ENCODE data around the gene PTPRG.

Gene PTPRG

DNA sequence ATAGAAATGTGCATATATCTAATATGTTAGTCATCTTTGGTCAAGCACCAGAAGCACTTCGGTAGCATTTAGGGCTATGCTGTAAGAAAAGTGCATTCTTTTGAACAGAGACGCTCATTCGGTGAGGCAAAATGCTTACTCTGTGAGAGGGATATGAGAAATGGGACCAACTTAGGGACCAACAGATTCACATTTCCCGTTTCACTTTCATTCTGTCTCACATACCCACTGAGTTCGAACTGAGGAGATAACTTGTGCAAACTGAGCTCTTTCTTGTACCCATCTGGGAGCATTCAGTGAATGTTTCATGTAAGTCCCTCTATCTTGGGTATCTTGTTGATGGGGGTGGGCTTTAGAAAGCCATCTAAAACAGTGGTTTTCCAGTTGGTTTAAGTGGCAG lies 676.6 kb downstream of the PTPRG start:
- DNase-seq (ENCODE audit: low read depth), result no peak

DNA sequence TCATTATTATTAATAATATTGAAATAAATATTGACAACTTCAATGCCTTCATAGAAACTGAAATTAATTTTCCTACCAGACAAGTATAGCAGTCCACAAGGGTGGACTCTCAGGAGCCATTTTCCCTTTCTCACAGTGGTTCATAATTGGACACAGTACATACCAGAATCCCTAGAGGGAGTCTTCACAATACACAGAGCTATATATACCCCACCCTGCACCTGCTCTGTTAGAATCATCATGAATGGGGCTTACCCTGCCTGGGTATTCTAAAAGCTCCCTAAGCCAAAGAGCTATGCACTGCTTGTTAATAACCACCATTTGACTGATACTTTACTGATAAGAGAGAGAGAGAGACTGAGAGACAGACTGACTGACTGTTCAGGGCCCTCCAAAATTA lies 677.1 kb downstream of the PTPRG start:
- no peak for DNase-seq (ENCODE audit: low read depth)

DNA sequence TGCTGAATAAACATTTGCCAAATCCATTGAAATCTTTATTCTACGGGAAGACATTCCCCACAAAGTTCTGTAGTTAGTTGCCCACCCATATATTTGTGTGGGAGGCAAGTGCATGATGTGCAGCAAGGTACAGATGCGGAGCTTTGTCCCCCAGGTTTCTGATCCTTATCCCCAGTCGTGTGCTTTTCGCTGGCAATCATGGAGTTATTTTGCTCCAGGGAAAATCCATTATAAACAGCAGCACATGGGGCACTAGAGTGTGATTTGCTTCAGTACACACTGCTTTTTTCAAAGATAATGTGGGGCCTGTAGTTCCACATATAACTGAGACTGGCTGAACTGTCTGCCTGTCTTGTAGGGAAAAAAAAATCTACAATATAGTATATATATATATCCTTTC lies 679.9 kb downstream of the PTPRG start:
- DNase-seq (ENCODE audit: low read depth), result no peak

DNA sequence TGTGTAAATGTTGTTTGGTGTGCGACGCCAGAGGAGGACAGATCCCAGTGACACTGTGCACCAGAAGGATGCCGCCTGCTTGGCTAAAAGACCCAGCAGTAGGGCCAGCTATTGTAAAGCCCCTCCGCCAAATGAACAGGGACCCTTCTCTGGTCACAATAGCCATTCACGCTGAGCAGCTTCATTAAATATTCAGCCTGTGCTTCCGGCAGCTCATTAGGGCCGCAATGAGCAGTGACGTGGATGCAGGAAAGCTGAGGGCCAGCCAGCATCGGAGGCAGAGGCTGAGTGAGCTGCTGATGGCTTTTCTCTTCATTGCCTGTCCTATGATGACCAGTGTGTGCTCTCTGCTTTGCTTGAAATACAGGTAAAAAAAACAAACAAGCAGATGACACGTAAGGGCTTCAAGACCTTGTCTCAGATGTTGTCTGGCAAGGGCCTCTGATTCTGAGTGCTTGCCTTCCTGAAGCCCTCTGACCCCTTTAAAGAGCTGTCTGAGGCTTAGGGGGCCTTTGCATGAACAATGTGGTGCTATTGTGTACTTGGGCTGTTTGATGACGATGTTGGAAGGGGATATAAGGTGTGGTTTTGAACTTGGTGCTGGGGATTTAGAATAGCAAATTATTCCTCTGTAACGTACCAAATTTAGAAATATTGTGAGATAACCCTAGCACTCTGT lies 681.6 kb downstream of the PTPRG start:
- DNase-seq (ENCODE audit: low read depth), result no peak

DNA sequence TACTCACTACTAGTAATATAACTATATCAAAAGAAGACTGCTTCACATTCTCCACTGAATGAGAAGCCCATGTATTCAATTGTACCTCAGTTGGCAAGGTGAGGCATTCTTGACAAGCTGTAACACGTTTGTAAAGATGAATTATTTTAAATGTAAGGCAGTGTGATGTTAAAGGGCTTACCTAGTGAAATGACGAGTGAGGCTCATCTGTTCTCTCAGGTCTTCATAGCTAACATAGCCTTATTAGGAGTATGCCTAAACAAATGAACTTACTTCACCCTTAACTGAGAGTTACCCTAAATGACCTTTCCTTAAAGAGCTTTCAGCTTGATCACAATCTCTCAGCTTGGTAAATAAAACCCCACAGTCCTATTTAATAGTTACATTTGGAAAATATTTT lies 684.7 kb downstream of the PTPRG start:
- DNase-seq (ENCODE audit: low read depth), result no peak

DNA sequence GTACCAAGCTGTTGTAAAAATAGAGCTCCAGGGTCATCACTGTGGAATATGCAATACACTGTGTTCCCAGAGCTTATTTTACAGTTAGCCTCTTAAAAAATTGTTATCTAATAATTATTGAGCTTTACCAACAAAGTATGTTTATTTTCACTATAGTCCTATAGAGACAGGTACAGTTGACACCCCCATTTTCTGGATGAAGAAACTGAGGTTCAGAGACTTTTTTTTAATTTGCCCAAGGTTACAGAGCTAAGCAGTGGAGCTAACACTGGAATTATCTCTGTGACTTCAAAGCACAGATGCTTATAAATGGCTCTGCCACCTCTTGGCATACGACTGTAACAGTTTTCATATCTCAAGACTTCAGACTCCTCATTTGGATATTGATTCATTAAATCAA lies 685.6 kb downstream of the PTPRG start:
- DNase-seq (ENCODE audit: low read depth), result no peak

DNA sequence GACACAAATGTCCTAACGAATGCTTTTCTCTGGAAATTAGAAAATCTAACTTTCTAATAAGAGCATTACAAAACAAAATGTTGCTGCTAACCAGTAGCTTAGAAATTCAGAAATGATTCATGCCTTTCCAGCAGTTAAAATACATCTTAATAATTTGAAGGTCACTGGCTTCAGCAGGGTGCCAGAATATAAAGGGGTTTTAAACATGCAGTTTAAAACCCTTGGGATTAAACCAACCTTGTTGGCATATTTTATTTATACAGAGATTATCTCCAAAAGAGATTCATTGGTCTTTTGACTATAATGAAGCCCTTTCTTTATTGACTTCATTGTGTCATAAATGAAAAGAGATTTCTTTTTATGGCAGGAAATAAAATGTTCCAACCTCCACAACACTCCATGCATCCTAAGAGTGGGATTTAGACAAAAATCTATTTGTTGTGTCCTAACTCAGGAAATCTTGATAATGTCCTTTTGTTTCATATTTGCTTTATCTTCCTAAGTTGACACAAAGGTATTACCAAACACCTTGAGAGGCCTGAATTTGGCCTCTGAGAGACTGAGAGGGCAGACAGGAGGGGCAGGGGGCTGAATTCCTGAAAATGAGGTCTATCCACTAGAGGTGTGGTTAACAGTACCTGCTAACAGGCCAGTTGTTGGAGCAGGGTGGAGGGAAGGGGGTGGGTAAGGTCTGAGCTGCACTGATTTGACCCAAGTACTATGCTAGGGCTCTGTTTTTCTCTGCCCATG lies 687.5 kb downstream of the PTPRG start:
- DNase-seq (ENCODE audit: low read depth), result no peak

DNA sequence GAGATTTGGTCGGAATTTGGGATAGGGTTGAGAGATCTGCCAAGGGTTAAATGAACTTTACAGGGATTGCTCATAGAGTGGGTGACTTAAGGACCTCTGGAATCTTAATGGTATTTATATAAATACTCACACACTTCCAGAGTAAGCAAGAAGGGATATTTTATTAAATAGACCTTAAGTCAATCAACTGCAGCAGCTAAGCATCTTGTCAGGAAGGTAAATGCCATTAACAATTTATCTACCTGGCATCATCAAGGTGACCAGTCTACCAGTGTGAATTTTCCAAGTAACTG lies 688.1 kb downstream of the PTPRG start:
- DNase-seq (ENCODE audit: low read depth), result no peak

DNA sequence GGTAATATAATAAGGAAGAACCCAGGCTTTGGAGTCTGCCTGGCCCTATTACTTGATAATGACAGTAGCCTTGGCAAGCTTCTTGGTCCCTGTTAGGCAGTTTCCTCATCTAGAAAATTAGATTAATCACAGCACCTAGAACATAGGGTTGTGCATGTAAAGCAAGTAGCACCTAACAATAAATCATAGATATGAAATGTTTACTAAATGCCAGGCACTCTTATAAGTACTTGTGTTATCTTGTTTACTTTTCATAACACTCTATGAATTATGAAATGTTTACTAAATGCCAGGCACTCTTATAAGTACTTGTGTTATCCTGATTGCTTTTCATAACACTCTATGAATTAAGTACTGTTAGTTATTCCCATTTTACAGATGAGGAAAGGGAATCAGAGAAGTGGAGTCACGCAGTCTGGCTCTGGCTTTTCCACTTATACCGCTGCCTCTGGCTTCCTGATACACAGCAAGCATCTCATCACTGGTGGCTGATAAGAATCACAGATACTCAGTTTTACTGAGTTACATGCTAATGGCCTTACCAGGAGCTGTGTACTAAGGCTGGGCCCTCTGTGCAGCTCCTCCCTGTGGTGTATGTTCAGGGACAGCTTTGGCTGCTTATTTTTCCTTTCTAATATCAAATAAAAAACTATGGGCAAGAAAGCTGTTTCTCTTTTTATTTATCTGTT lies 688.6 kb downstream of the PTPRG start:
- DNase-seq (ENCODE audit: low read depth), result no peak

DNA sequence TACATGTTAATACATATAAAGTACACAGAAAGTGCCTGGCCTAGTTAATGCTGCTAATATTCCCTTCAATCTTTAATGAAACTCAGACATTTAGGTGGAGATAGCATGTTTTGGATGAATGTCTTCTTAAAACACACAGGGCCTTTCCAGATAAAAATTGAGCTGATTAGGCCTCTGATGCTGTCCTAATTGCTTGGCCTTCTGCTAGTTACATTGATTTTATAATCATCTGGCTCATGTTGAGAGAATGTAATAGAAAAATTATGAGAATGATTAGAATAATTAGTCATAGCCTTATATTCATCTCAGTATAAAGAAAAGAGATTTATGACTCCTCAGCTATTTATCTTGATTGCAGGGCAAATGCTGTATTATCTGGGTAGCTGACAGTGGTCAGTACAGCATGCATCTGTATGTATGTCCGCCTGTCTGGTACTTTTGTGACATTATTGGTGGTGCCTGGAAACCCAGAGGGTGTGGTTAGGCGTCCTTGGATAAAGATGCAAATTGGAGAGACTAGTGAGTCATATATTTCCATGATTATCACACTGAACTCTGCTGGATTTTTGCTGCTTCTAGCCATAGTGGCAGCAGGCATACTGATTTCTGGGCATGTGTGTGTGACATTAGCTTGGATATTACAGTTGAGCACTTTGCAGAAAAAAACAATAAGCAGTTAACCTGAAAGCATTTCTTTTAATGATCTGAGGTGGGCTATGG lies 691.2 kb downstream of the PTPRG start:
- no peak for DNase-seq (ENCODE audit: low read depth)

DNA sequence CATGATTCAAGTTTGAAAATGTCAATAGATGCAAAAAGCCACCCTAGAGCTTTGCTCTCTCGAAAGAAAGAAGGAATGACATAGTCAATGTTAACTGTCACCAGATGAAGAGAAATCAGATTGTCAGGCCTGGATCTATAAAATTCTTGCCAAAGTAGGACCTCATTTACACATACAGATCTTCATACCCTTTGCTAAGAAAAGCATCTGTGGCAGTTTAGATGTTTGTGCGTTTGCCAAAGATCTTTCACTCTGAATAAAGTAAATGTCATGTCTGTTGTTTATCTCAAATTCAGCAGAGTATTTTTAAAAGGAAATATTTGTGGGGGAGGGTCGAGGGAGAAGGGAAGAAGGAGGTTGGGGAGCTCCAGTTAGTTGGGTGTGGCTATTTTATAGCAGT lies 692.6 kb downstream of the PTPRG start:
- DNase-seq (ENCODE audit: low read depth), result no peak

DNA sequence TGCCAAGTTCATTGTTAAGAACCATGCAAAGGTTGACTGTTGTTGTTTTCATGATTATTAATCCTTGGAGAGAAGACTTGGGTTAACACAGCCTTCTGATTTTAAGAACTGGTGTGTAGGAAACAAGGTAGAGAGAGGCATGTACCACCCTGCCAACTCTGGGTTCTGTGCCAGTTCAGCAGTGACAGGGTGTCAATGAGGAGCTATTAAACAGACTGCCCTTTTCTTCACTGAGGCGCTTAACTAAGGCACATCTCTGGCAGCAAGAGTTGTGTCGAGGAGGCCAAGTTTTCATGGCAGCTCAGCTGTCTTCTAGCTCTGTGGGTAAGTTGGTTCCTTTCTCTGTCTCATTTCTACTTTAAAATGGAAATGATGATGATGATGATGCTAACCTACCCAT lies 694.4 kb downstream of the PTPRG start:
- DNase-seq (ENCODE audit: low read depth), result no peak

DNA sequence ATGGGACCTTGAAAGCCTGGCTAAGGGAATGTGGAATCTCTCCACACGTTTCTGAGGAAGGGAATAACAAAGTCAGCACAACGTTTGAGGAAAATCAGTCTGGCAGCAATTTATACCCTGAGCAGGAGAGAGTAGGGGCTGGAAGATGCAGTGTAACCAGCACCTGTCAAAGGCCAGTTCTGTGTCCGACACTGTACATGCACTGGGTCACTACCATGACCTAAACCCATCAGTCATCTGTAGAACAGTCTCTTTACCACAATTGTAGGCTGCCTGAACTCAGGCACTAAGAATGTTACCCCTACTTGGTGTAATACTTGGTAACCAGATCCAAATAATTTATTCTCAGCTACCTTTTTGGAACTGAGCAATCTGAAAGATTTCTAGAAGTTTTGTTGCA lies 698.6 kb downstream of the PTPRG start:
- no peak for DNase-seq (ENCODE audit: low read depth)

DNA sequence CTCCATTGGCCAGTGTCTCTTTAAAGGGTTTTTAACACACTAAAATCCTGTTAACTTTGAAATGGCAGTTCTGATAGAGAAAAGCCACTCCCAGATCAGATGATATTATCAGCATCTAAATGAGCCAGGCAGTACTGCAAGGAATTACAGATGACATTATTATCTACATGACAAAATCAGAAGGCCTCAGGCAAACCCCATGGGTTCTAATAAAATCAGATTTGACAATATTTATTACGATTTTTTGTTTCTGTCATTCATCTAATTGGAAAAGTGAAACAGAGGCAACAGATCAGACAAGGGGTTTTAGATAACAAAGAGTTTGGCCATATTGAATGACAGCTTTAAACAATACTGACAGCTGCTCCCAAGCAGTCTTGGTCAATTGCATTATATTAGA lies 699.3 kb downstream of the PTPRG start:
- no peak for DNase-seq (ENCODE audit: low read depth)

DNA sequence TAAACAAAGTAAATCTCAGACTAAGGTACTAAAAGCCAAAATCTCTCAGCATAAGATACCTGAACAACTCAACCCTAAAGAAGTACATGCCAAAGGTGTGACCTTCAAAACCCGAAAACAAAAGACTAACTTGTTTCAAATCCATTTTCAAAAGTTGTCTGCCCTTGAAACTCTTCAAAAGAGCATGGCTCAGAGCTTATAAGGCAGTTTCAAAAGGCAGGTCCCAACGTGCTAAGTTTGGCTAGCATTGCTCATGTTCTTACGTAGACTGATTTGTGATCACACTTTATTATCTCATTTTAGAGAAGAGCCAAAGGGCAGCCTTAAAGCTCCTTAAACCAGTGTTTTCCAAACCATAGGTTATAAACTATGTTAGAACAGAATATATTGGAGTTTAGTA lies 699.8 kb downstream of the PTPRG start:
- no peak for DNase-seq (ENCODE audit: low read depth)

DNA sequence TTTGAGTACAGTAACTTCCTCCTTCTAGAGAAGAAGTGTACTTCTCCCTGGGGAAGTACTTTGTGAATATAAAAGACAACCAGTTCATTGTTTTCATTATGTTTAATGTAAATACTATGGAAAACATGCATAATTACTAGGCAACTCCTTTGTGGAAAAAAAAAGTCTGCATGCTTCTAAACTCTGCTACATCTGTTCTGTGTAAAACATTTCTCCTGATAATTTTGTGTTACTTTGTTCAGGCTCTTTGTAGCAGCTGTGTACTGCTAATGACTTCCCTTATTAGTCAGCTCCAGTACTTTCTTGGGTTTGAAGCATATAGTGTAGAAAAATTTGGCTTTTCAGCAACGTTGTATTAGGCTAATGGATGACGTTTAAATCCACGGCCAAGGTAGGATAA lies 700.4 kb downstream of the PTPRG start:
- no peak for DNase-seq (ENCODE audit: low read depth)

DNA sequence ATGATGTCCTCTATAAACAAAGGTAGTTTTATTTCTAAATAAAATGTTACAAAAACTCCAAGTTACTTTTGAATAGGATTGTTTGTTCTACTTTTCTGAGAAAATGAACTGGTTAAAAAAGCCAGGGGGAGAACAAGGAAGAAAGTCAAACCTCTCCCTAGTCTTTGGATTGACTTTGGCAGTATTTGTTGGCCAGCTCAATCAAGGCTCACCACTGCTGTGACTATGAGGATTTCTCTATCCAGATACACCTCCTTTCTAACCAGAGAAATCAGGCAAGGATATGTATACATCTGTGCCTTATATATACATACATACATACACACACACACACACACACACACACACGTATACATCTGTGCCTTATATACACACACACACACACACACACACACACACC lies 704.2 kb downstream of the PTPRG start:
- no peak for DNase-seq (ENCODE audit: low read depth)

DNA sequence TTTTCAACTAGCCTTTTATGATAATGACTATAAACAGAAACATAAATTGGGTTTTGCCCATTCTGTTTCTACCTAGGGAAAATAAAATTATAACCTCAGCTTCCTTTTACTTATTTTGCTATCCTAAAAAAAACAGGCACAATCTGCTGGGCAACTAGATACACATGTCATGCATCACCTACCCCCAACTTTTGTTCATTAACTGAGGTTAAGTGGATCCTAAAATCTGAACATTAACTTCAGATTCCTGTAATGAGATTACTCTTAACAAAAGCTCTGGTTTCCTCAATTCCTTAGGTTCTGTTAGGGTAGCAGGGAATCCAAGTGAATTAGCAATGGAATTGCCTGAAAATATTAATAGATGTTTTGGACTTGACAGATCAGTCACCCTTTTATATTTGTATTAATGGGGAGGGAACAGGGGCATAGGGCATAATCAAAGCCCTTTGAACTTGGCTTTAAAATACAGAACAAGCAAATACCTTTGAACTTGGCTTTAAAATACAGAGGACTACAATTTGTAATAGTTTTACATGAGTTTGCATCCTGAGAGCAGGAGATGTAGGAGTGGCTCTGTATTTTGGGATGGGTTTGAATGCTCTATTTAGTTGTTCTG lies 705.4 kb downstream of the PTPRG start:
- DNase-seq (ENCODE audit: low read depth), result no peak

DNA sequence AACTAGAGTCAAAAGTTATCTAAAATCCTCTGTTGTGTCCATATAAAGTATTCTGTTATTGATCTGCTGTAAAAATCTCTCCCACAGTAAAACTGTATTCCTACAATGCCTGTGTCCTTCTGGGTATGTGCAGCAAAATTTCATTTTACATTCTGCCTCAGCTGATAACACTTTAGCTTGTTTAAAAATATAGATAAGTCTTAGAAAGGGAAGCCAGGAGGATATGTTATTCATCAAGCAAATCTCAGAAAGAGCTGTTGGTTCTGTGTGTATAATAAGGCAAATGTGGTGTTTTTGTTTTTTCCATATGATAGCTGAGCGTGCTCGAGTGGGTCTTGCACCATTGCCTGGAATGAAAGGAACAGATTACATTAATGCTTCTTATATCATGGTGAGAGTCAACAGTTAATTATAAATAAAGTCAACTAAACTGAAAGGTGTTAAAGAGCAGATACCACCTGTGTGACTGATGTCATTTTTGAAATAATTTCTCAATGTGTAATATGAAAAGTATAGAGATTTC lies 715.3 kb downstream of the PTPRG start:
- DNase-seq (ENCODE audit: low read depth), result no peak

DNA sequence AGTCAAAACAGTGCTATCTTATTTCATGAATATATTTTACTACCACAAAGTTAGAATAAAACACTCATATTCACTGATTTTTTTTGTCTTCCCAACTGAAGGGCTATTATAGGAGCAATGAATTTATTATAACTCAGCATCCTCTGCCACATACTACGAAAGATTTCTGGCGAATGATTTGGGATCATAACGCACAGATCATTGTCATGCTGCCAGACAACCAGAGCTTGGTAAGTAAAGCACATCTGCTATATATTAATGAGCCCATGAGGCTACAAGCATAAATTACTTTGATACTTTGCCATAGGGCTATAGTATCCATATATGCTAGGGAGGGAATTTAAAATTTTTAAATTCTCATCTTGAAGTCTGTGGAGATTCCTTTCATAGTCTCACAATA lies 716.1 kb downstream of the PTPRG start:
- no peak for DNase-seq (ENCODE audit: low read depth)

DNA sequence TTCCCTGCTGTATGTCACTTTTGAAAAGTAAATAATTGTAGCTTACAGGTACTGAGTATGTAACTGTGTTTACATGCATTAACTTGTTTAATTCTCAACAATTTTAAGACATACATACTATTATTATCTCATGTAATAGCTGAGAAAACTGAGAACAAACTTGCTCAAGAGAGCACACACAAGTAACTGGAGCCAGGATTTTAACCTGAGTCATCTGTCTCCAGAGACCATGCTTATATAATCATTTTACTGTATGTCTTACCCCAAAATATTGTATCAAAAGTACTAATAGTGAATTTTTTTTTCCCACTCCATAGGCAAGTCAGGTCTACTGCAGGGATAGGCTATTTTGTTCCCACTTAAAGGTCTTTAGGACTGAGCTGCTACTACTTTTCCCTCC lies 716.6 kb downstream of the PTPRG start:
- no peak for DNase-seq (ENCODE audit: low read depth)

DNA sequence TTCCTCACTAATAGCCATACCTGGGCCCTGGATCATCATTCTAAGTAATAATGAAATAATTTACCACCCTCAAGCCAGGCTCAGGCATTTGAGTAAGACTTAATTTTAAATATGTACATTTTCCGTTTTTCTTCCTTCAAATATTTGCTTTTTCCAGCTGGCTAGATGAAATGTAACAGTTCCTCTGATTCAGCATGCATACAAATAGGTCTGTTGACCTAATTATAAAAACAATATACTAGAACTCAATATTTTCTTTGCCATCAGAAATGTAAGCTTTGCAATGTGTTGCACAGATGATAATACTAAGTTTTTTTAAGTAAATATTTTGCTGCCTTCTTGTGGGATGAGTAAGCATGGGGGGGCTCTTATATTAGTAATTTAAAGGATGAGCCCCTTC lies 720.4 kb downstream of the PTPRG start:
- no peak for DNase-seq (ENCODE audit: low read depth)
